GM20431 (cell line): Measurements from ENCODE around the gene TMEM178A.
"Not testable (repeated sequence)": the region's sequence is repeated elsewhere in the genome, so short reads cannot be mapped to it uniquely, and the experiment has no call there.

Source experiments
- in situ Hi-C: fragments of 300-500 bp; cut with MseI, MboI; formaldehyde crosslinking; loops from one replicate; pipeline ENCODE4 v1.15.0; 2020; ENCODE audit warnings: low sequenced_read_pairs; ENCODE audit not compliant: unreplicated experiment

Gene TMEM178A

DNA sequence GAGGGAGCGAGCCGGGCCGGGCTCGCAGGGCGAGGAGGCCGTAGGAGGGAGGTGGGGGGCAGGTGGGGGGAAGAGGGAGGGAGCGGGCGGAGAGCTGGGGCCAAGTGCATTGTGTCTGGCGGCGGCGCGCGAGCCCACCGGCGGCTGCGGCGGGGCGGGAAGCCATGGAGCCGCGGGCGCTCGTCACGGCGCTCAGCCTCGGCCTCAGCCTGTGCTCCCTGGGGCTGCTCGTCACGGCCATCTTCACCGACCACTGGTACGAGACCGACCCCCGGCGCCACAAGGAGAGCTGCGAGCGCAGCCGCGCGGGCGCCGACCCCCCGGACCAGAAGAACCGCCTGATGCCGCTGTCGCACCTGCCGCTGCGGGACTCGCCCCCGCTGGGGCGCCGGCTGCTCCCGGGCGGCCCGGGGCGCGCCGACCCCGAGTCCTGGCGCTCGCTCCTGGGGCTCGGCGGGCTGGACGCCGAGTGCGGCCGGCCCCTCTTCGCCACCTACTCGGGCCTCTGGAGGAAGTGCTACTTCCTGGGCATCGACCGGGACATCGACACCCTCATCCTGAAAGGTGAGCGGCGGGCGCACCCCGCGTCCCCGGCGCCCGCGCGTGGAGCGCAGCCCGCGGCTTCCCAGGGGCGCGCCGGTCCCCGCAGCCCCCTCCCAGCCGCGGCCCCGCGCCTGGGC lies at the start of gene TMEM178A:
TMEM178A (plus strand) TSS at position 107 of the 680 bp plus-strand sequence; CDS start at position 165, 58 bp downstream.
- in situ Hi-C loops = no loop called here

DNA sequence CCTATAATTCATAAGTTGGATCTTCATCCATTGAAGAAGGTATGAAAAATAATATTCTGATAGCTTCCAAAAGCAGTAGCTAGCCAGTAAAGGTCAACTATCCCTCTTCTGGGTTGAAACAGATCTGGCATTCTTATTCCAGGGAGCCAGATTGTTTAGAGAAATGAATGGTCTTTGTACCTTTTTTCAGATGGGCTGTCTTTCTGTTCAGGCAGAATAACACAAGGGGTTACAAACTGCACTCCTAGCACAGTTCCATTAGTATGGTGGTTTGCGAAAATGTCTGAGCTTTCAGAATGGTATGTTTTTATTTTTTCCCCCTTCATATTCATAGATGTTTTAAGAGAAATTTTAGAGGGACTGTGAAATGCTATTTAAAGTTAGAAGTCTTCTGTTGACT lies 47.5 kb upstream of the TMEM178A start:
- in situ Hi-C loops = no loop called here

DNA sequence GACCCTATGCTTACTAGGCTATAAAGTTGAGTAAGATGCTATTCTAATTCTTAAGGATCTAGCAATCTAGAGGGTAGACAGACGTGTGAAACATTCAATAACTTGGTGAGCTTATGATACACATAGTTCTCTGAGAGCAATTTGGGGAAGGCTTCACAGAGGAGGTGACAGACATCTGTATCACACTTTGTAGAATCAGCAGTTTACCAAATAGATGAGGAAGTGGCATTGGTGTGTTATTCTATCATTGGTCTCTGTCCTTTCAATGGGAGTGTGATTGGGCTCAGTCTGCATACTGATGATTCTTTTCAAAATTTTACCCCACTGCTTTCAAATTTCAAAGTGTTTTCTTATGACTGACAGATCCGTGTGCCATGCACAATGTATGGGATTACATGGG lies 47.0 kb upstream of the TMEM178A start:
- in situ Hi-C loops = no loop called here

DNA sequence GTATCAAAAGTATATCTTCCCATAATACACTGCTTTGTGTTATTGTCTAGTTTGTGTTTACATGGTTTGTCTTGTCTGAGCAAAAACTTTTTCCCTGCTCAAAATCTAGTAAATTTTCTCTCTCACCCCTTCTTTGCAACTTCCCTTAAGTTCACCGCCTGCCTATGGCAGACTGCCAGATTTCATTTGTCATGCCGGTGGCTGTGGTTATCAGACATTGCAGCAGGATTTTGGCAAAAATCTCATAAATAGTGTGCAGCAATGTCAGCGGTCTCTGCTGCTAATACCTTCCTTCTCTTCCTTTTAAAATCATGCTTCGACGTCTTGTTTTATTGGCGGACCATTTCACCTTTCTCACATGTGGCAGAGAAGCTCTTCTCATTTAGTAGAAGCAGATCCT lies 45.6 kb upstream of the TMEM178A start:
- in situ Hi-C loops = no loop called here

DNA sequence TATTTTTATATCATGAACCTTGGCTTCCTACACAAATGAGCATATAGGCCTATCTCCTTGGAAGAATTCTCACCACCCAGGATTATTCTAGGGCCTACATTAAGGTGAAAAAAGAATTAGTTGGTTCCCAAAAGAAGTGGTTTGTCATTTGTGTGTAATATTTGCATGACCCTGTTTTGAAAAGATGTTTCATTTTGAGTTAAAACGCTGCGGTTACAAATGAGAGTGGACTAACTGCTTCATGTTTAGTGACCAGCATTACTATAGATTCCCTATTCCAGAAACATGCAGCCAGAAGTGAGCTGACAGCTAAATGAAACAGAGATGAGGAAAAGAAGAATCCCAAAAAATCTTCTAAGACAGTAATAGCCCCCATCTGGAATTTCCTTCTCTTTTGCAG lies 44.1 kb upstream of the TMEM178A start:
- in situ Hi-C loops = no loop called here

DNA sequence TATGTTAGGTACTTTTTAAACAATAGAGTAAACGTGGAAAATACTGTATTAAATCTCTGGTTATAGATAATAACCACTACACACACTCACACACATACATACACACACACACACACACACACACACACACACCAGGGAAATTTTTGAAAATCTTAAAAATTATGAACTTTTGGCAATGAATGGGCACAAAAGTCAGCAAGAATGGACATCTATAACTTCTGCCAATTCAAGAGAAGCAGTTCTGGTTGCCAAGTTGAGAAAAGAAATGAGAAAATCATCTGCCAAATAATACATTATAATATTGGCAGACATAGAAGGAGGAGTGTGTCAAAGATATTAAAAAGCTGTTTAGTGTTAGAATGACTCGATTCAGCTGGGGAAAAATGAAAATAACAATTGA lies 42.9 kb upstream of the TMEM178A start:
- in situ Hi-C loops = no loop called here

DNA sequence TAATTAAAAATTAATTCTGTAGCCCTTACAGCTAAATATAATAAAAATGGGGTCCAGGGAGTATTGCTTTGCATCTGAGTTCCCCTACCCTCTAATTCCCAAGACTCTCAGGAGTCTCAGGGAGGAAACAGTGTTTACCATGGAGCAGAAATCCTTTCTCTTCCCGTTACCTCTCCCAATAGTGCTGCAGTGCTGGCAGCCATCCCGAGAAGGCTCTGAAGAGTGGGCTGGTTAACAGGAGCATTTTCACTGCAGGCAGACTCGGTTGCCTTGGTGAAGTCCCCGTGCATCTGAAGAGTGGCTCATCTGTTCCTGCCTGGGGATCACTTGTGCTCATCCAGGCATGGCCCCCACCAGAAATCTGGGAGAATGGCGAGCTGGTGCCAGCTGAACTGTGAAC lies 41.8 kb upstream of the TMEM178A start:
- in situ Hi-C loops = no loop called here

DNA sequence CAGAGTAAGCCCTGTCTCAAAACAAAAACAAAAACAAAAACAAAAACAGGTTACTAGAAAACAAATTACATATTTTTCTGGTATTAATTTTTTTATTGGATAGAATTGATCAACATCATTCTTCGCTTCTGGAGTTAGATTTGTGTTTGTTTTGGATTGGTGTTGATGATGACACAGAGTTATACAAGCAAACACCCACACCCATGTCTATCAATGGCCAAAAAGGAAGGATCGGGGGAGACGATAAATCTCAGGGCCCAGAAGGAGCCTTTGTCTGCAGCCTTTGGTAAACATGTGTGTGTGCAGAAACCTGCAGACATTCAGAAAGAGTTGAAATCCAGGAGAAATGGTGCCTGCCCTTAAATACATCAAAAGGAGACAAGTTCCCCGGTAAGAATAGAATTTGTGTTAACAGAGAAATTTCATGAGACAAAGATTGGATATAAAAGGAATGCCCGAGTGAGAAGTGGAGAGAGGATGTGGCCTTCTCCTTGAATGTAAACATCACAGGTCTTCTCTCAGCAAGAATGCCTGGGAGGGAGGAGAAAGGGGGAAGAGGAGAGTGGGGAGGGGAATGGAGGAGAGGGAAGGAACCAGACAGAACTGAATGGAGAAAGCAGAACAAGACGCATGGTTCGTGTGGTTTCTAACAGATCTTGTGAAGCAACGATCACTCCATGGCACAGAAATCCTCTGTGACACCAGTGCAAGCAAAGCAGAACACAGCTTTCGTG lies 40.4 kb upstream of the TMEM178A start:
- in situ Hi-C loops = no loop called here

DNA sequence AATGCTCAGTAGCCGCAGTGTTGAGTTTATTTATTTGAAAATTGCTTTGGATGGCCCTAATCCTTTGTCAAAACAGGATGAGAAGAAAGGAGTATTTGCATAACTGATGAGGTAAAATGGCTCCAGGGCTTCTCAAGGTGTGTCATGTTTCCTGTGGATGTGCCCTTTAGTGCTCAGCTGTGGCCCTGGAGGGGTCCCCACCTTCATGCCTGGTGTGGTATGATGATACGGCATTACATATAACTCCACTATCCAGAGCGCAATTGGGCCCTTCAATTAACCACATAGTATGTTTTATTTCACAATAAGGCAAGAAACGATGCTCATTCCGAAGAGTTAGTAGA lies 39.8 kb upstream of the TMEM178A start:
- in situ Hi-C loops = no loop called here

DNA sequence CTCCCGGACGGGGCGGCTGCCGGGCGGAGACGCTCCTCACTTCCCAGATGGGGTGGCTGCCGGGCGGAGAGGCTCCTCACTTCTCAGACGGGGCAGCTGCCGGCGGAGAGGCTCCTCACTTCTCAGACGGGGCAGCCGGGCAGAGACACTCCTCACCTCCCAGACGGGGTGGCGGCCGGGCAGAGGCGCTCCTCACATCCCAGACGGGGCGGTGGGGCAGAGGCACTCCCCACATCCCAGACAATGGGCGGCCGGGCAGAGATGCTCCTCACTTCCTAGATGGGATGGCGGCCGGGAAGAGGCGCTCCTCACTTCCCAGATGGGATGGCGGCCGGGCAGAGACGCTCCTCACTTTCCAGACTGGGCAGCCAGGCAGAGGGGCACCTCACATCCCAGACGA lies 37.4 kb upstream of the TMEM178A start:
- in situ Hi-C loops = not testable (repeated sequence)

DNA sequence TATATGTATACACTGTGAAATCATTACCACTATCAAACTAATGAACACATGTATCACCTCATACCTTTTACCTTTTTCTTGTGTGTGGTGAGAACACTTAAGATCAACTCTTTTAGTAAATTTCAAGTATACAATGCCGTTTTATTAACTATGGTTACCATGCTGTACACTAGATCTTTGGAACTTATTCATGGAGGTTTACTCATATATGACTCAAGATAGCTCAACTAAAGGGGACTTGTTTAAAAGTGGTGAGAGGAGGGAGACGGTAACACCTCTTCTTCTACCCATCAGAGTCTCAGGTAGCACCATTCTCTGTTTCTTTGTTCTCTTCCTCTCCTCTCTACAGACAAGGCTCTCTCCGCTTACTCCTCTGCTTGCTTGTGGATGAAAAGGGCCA lies 36.1 kb upstream of the TMEM178A start:
- in situ Hi-C loops = no loop called here

DNA sequence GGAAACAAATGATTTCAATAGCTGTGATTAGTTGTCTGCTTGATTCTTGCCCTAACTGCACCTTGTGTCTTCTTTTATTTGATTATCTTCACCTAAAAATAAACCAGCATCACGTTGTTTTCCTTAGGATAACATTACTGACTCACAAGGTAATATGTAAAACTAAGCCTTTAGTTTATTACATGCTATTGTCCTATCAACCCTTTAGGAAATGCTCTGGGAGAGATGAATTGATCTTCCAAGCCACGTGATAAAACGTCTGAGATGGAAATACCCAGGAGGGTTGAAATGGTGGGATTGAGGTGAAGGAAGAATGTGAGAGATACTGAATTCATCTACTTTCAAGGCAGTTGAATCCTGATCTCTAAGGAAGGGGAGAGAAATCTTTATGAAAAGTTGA lies 34.5 kb upstream of the TMEM178A start:
- in situ Hi-C loops = no loop called here

DNA sequence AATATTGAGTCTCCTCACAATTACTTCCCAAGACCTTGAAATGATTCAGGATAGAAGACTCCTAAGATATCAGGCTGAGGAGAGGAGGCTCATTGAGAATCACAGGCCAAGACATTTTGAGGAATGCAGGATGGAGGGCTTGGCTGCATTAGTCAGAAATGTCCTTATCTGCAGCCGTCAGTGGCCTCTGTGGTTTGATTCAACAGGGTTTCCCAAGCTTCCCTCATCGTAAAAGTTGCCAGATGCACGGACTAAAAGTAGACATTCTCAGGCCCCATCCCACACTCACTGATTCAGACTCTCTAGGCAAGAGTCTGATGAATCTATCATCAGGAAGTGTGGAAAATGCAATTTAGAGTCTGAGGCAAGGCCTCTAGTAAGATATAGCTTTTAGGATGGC lies 34.0 kb upstream of the TMEM178A start:
- in situ Hi-C loops = no loop called here

DNA sequence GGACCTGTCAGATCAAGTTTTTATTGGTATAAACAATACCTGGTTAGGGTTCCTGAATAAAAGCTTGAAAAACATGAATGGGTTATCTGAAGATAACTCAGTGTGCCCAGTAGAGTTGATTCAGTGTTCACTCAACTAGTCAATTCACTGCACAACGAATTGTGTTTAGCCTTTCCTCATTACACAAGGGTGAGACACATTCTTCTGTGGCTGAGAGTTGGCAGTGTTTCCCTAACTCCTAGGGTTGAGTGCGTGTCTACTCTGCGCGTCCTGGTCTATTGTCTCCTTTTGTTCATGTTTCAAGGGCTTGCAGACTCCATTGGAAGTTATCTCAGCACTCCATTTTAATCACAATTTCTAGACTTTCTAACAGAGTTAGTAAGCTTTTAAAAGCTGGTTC lies 32.8 kb upstream of the TMEM178A start:
- in situ Hi-C loops = no loop called here

DNA sequence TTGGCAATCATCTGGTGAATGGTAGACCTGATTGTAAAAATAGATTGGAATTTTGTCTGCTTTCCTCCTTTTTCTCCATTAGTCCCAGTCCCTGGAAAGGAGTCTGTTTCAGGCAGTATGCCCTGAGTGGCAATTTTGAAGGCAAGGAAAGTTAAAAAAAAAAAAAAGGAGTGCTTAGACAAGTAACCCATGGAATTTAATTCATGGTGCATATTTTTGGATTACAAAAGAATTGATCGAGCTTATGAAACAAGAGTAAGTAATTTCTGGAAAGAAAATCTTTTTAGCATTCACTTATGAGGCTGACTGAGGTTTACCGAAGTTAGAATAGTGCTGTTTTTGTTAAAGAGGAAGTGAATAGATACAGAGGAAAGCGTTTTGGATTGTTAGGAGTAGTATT lies 29.4 kb upstream of the TMEM178A start:
- in situ Hi-C loops = no loop called here

DNA sequence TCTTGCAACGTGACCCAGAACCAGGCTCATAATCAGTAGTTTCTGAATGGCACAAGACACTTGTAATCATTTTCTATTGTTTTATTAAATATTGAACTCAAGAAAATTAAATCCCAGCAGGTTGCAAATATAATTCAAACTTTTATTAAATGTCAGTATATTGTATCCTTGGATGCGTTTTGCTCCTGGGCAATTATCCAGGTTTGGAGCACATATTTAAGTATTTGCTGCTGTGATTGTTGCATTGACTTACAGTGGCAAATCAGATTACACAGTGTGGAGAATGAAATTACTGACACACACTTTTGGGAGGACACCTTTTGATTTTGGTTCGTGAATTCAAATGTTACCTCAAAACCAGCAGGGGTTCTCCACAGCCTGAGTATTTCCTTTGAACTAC lies 27.1 kb upstream of the TMEM178A start:
- in situ Hi-C loops = no loop called here

DNA sequence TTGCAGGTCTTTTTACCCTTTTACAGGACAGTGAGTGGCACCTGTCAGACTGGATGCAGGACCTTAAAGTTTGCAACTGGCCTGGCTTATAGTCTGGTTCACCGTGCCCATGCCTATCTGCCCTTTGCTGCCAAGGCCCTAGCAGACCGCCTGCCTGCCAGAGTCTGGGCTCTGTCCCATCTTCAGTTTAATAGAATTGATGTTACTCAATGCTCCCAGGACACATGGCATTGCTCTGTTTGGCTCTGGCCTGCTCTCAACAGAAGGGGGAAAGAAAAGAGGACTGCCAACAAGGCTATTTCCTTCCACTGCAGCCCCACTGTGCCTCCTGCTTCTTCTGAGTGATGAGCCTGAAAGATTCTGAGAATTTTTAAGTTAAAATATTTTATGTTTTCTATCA lies 25.6 kb upstream of the TMEM178A start:
- in situ Hi-C loops = no loop called here

DNA sequence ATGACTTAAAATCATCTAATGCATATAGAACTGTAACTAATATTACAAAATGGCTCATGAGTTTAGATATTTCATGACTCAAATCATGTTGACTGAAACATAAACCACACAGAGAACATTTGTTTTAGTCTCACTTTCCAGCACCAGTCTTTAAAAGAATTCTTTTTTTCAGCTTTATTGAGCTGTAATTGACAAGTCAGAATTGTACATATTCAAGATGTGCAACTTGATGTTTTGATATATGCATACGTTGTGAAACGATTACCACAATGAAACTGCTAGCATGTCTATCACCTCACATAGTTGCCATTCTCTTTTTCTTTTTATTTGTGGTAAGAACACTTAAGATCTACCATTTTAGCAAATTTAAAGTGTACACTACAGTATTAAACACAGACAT lies 25.0 kb upstream of the TMEM178A start:
- in situ Hi-C loops = no loop called here

DNA sequence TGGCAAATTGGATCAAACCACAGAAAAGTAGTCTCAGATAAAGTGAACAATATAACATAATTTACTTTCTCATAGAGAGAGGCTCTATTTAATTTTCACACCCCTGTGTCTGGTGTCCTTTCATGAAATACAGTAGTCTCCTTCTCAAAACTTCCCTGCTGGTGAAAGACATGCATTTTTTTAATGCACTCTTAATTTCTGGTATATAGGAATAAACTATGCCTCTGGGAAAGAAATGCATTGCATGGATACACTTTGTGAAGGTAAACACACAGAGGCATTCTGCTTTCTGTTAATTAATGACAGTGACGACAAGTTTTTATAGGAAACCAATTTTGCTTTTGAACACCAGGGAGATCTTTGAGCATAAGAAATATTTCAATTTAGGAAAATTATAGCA lies 24.1 kb upstream of the TMEM178A start:
- in situ Hi-C loops = no loop called here

DNA sequence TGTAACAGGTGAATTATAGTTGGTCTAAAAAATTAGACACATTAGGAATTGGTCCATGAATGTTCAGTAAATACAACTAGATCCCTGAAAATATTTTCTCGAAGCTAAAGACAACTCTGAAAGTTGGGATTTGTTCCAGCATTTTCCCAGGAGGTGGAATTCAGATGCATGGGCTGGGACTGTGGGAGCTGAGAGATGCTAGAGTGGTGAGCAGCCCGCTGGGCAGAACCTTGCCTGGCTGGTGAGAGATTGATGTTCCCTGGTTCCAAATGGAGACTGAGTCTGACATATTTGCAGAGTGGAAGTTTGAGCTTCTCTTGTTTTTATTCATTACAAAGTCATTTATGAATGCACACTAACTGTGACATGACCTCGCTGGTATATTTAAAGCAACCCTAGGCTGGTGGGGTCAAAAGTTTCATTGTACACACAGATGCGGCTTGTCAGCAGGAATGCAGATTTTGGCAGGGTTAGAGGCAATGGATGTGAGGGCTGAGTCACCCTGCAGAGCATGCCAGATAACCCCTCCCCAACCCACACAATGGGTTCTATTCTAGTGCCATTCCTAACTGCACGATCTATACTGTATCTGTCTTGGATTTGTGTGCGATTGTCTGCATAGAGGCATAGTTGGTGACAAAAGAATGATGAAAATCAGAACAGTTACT lies 23.5 kb upstream of the TMEM178A start:
- in situ Hi-C loops = no loop called here

DNA sequence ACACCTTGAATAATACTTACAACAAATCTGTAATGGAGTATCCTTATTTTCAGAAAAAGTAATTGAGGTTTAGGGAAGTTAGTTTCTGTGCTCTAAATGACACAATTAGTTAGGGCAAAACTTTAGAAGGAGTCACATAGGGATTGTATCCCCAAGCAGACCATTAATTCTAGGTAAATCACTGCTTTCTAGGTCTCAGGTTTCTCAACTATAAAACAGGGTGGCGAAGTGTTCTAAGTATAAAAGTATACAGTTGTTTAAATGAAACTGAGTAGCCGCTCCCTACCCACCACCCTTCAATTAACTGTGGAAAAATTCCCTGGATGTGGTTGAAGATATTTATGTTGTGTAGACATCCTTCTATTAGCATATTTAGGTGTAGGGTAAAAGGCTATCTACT lies 19.9 kb upstream of the TMEM178A start:
- in situ Hi-C loops = no loop called here

DNA sequence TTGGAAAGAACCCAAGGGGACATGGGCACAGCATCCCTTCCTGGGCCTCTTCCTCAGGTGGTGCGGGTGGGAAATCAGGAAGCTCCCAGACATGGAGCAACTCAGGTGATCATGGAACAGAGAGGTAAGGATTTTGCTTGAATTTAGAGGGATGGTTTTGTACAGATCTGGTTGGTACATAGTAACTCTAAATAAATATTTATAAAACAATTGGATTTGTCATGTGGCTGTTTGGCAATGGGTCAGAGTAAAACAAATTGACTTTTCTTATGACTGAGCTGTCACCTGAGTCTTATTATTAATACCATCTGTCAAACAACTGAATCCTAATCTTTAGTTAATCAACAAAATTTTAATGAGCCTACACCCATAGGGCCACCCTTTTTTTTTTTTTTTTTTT lies 19.4 kb upstream of the TMEM178A start:
- in situ Hi-C loops = no loop called here
